DOHH2 (cell line): ENCODE data around the gene PSME1.

ENCODE experiments used
- H3F3A ChIP-seq: fragments of 200-600 bp; sonication (generic), shearing (Covaris generic); 2 replicates; pipeline ENCODE4 v1.6.0; 2016; ENCODE audit warnings: antibody characterized with exemption, mild to moderate bottlenecking; ENCODE audit not compliant: control insufficient read depth, insufficient read depth
- H3K27ac ChIP-seq: fragments of 200-600 bp; sonication (generic); 2 replicates; pipeline ENCODE4 v1.5.1; 2014; ENCODE audit warnings: low read depth, mild to moderate bottlenecking, low read length, moderate library complexity
- H3K27me3 ChIP-seq: fragments of 200-600 bp; sonication (generic); 2 replicates; pipeline ENCODE4 v1.6.1; 2014; ENCODE audit warnings: mild to moderate bottlenecking, low read length, mixed read lengths; ENCODE audit not compliant: control insufficient read depth
- H3K36me3 ChIP-seq: fragments of 200-600 bp; sonication (generic); 2 replicates; pipeline ENCODE4 v1.6.1; 2014; ENCODE audit warnings: mild to moderate bottlenecking, low read length, moderate library complexity, mixed read lengths; ENCODE audit not compliant: control insufficient read depth
- H3K4me1 ChIP-seq: fragments of 200-600 bp; sonication (generic); 2 replicates; pipeline ENCODE4 v1.6.1; 2014; ENCODE audit warnings: mild to moderate bottlenecking, low read length, mixed read lengths; ENCODE audit not compliant: control insufficient read depth
- H3K4me2 ChIP-seq: fragments of 200-600 bp; sonication (generic); 2 replicates; pipeline ENCODE4 v1.6.0; 2014; ENCODE audit warnings: mild to moderate bottlenecking, low read length, moderate library complexity
- H3K4me3 ChIP-seq: fragments of 200-600 bp; sonication (generic); 2 replicates; pipeline ENCODE4 v1.5.1; 2014; ENCODE audit warnings: mild to moderate bottlenecking, low read length, mixed read lengths
- H3K79me2 ChIP-seq: fragments of 200-600 bp; sonication (generic); 2 replicates; pipeline ENCODE4 v1.6.1; 2014; ENCODE audit warnings: mild to moderate bottlenecking, low read length, mixed read lengths; ENCODE audit not compliant: control insufficient read depth
- H3K9me2 ChIP-seq: fragments of 200-600 bp; sonication (generic); replicated peaks from 2 replicates; pipeline ENCODE4 v1.6.1; 2014; ENCODE audit warnings: mild to moderate bottlenecking, low read length, mixed read lengths; ENCODE audit not compliant: control insufficient read depth
- H3K9me3 ChIP-seq: fragments of 200-600 bp; sonication (generic); 2 replicates; pipeline ENCODE4 v1.6.1; 2014; ENCODE audit warnings: antibody characterized with exemption, low read length, mixed read lengths; ENCODE audit not compliant: control insufficient read depth, insufficient read depth
- H4K20me1 ChIP-seq: fragments of 200-600 bp; sonication (generic); 2 replicates; pipeline ENCODE4 v1.6.0; 2014; ENCODE audit warnings: low read depth, mild to moderate bottlenecking, antibody characterized with exemption, low read length, moderate library complexity; ENCODE audit not compliant: control insufficient read depth, insufficient read depth
- EZH2phosphoT487 ChIP-seq: fragments of 200-600 bp; sonication (generic); IDR thresholded peaks from 2 replicates; pipeline ENCODE4 v1.6.1; 2017; ENCODE audit warnings: borderline replicate concordance, mild to moderate bottlenecking, antibody characterized with exemption, low read length, moderate library complexity, mixed read lengths
- TF ChIP-seq, protein P1 (sequence below): fragments of 200-600 bp; sonication (generic); IDR thresholded peaks from one replicate; pipeline ENCODE4 v1.5.1; 2014; ENCODE audit warnings: antibody characterized with exemption, mild to moderate bottlenecking, low read depth, low read length; ENCODE audit not compliant: poor library complexity, severe bottlenecking

Gene PSME1

GRCh38 chr14:24183014-24183481, 47.1 kb downstream of the PSME1 start:
- Histone ChIP-seq H3K9me3 (no peaks in the 10 kb centered on the region), H3K9me2 (no peaks in the 10 kb centered on the region), H3K4me3 (no peak overlapping the region), H3K27ac (no peak overlapping the region), H3K79me2 (peaks cover 16% of the 10 kb centered on the region), H3K27me3 (no peaks in the 10 kb centered on the region), H3K36me3 (peaks cover 96% of the 10 kb centered on the region), H3F3A (peaks cover 3% of the 10 kb centered on the region; the same call in 1 of the 2 replicates), H3K4me1 (peaks cover 13% of the 10 kb centered on the region), H3K4me2 (no peak overlapping the region), H4K20me1 (no peaks in the 10 kb centered on the region)
- TF ChIP-seq, protein P1, sequence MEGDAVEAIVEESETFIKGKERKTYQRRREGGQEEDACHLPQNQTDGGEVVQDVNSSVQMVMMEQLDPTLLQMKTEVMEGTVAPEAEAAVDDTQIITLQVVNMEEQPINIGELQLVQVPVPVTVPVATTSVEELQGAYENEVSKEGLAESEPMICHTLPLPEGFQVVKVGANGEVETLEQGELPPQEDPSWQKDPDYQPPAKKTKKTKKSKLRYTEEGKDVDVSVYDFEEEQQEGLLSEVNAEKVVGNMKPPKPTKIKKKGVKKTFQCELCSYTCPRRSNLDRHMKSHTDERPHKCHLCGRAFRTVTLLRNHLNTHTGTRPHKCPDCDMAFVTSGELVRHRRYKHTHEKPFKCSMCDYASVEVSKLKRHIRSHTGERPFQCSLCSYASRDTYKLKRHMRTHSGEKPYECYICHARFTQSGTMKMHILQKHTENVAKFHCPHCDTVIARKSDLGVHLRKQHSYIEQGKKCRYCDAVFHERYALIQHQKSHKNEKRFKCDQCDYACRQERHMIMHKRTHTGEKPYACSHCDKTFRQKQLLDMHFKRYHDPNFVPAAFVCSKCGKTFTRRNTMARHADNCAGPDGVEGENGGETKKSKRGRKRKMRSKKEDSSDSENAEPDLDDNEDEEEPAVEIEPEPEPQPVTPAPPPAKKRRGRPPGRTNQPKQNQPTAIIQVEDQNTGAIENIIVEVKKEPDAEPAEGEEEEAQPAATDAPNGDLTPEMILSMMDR: no peak
- no peak for TF ChIP-seq EZH2phosphoT487

DNA sequence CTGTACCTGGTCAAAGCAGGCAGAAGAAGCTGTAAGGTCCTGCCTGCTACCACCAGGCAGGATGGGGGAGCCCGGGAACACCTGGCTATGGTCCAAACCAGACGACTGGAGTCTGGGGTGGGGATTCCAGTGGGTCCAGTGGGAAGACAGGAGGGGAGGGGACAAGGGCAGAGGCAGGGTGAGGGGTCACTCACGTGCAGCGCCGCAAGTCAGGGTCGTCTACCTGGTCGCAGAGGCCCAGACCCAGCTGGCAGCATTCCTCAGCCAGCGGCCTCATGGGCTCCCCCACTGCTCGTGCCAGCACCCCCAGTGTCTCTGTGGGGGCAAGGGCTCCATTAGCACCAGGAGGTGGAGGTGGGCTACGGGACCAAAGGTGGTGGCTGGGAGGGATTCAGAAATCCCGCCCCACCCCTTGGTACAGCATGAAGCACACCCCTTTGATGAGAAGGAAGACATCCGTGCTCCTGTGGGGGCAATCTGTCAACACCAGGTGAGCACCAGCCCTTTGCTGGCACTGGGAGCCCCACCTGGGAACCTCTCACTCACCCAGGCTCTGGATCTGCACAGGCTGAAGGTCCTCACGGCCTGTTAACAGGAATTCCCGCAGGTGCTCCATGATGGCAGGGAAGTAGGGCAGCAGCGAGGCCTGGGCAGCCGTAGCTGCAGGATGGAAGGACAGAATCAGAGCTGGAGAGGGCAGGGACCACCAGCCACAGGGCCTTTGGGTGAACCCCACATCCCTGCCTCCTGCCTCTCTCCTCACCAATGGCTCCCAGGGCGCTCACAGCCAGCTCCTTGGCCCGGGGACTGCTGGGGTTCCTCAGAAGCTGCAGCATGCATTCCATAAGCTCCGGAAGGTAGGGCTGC, 48.3 kb downstream of the PSME1 start:
- H3K79me2 ChIP-seq: peaks cover 22% of the 10 kb centered on the region
- no peaks in the 10 kb centered on the region for H4K20me1 ChIP-seq
- no peaks in the 10 kb centered on the region for H3K9me3 ChIP-seq
- H3K27ac ChIP-seq: no peak overlapping the region
- no peaks in the 10 kb centered on the region for H3K27me3 ChIP-seq
- no peak for TF ChIP-seq EZH2phosphoT487
- TF ChIP-seq, protein P1: no peak
- peaks cover 6% of the 10 kb centered on the region for H3F3A ChIP-seq
- H3K4me2 ChIP-seq: no peak overlapping the region
- H3K36me3 ChIP-seq: peaks cover 85% of the 10 kb centered on the region
- peaks cover 19% of the 10 kb centered on the region for H3K4me1 ChIP-seq
- no peaks in the 10 kb centered on the region for H3K9me2 ChIP-seq
- no peak overlapping the region for H3K4me3 ChIP-seq

DNA sequence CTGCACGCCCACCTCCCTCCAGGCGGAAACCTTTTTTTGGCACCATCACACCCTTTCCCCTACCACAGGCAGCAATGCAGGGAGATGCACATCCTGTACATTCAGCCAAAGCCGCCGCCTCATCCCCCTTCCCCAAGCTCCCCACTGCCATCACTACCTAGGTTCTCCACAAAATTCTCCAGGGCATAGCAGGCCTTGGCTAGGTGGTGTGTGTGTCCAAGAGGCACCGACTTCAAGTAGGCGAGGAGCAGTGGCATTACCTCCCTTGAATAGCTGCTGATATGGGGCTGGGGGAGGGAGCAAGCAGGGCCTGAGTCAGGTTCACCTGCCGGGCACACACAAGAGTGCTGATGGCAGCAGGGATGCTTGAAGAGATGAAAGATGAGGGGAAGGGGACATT, 49.0 kb downstream of the PSME1 start:
- peaks cover 10% of the 10 kb centered on the region for H3F3A ChIP-seq
- H3K9me3 ChIP-seq: no peaks in the 10 kb centered on the region
- no peaks in the 10 kb centered on the region for H3K27me3 ChIP-seq
- no peaks in the 10 kb centered on the region for H3K9me2 ChIP-seq
- TF ChIP-seq, protein P1: no peak
- TF ChIP-seq EZH2phosphoT487: no peak
- peaks cover 22% of the 10 kb centered on the region for H3K79me2 ChIP-seq
- H3K4me2 ChIP-seq: no peak overlapping the region
- no peak overlapping the region for H3K4me3 ChIP-seq
- H3K27ac ChIP-seq: no peak overlapping the region
- H3K36me3 ChIP-seq: peaks cover 81% of the 10 kb centered on the region
- H4K20me1 ChIP-seq: no peaks in the 10 kb centered on the region
- peaks cover 21% of the 10 kb centered on the region for H3K4me1 ChIP-seq
